Lower leg skin (tissue), 4 donors: Measurements from ENCODE around the gene ZNF74. TPM values are rescaled to one million over a fixed set of nuclear protein-coding genes. Genes with fewer than 3 reads are reported as not detected.
A peak's percentile ranks its signal among the peaks of the same experiment; 100 is the strongest.
"Not testable (repeated sequence)": the region's sequence is repeated elsewhere in the genome, so short reads cannot be mapped to it uniquely, and the experiment has no call there.

Experiments used
- DNase-seq, 2 donors: peaks; one replicate each; pipeline ENCODE4 v3.0.0-alpha.2; 2019; ENCODE audit warnings: low spot score in 2 of 2
- H3K4me3 ChIP-seq: fragments of 200-600 bp; sonication (generic); 2 replicates; pipeline ENCODE4 v1.5.1; 2017; ENCODE audit warnings: mild to moderate bottlenecking, low read depth; ENCODE audit not compliant: poor library complexity, severe bottlenecking
- POLR2A ChIP-seq, 2 donors: fragments of 450-650 bp; IDR thresholded peaks; one replicate each; pipeline ENCODE4 v1.6.1; 2016 to 2017; ENCODE audit warnings: antibody characterized with exemption in 2 of 2, mild to moderate bottlenecking in 1 of 2, moderate library complexity in 1 of 2
- WGBS, 2 donors: methylation state at CpG; one replicate each; pipeline ENCODE4 v1.1.5; 2018; 5-methylcytosine and 5-hydroxymethylcytosine counted together
- intact Hi-C: fragments of 100-400 bp; cut with DNase I; formaldehyde crosslinking; loops from one replicate; pipeline ENCODE4 v1.15.0; 2023; ENCODE audit warnings: low total_unique reads
- total RNA-seq, 4 donors: library from RNA; depleted of rRNA; stranded (reverse); fragments of >200 nt; gene quantifications; one replicate each; pipeline ENCODE4 v1.1.0, GENCODE V29; 2016
- TF ChIP-seq, protein P1 (sequence below), 3 donors: fragments of 450-650 bp; IDR thresholded peaks; one replicate each; pipeline ENCODE4 v1.5.1; 2016; ENCODE audit warnings: antibody characterized with exemption in 3 of 3, mild to moderate bottlenecking in 3 of 3, moderate library complexity in 2 of 3

ZNF74 gene
- total RNA-seq = 10 to 100 TPM; 11.3 to 13.2 (median 11.5) TPM

DNA sequence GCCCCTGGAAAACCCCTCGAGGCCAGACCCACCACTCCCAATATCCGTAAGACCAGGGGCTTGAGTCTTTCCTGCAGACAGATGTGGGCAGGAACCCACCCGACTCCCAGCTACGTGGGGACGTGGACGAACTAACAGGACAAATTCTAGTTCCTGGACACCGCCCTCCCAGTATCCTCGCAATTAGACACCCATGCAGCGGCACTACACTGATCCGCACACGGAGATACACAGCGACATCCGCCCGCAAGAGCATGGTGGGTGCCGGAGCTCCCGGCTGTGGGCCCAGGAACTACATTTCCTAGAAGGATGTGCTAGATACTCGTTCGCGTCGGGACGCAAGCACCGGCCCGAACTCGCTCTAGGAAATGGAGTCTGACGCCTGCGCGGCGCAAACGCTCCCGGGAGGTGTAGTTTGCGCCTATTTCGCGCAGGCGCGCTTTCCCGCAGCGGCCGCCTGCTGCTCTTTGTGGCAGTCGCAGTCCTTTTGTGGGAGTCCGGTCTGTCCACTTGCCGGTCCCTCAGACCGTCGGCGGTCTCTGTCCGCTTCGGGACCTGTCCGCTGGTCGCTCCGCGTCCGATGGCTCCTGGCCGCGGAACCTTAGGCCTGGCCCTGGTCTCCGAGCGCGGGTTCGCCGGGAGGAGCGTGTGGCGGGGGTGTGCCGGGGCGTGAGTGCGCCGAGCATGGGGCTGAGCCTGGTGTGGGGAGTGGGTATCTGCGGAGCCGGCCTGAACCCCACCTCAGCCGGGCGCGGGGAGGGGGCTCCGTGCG, at the start of gene ZNF74:
Gene ZNF74 (plus strand): TSS at position 447 of the 772 bp plus-strand sequence. CDS start 478 bp downstream, outside the sequence.
- peak; percentile 79 to 97 for DNase-seq
- 1 to 4% methylated on average over 32 to 41 of the region's 71 CpGs for WGBS, 2 donors
- intact Hi-C loops = no loop called here

DNA sequence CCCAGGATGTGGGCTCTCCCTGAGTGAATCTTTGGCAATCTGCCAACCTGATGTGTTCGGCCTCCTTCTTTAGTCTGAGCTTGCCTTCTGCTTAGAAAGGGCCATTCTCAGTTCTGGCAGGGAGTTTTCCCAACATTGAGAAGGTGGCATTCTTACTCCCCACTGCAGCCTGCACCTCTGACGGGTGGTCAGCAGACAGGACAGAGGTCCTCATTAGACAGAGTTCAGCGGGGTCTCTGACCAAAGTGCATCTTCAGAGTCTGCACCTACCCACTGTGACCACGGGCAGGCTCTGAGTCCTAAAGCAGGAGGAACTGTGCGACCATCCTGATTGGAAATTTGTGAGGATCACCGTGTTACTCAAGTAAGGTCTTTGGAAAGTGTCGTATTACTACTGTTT, 47.4 kb upstream of the ZNF74 start:
- H3K4me3 ChIP-seq, intact Hi-C loops, DNase-seq: not testable (repeated sequence)
- WGBS, 2 donors = 90% methylated on average over 2 of the region's 7 CpGs; no CpG with 5 or more reads in 1 of the 2 donors

More for the DNA sequence above, at the start of gene ZNF74:
- peak within 1 kb of the TSS; percentile 59 for H3K4me3 ChIP-seq
- TF ChIP-seq, protein P1, sequence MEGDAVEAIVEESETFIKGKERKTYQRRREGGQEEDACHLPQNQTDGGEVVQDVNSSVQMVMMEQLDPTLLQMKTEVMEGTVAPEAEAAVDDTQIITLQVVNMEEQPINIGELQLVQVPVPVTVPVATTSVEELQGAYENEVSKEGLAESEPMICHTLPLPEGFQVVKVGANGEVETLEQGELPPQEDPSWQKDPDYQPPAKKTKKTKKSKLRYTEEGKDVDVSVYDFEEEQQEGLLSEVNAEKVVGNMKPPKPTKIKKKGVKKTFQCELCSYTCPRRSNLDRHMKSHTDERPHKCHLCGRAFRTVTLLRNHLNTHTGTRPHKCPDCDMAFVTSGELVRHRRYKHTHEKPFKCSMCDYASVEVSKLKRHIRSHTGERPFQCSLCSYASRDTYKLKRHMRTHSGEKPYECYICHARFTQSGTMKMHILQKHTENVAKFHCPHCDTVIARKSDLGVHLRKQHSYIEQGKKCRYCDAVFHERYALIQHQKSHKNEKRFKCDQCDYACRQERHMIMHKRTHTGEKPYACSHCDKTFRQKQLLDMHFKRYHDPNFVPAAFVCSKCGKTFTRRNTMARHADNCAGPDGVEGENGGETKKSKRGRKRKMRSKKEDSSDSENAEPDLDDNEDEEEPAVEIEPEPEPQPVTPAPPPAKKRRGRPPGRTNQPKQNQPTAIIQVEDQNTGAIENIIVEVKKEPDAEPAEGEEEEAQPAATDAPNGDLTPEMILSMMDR (IDR thresholded peaks at IDR 0.05) = no peak
- TF ChIP-seq POLR2A (IDR thresholded peaks at IDR 0.05) = no peak

DNA sequence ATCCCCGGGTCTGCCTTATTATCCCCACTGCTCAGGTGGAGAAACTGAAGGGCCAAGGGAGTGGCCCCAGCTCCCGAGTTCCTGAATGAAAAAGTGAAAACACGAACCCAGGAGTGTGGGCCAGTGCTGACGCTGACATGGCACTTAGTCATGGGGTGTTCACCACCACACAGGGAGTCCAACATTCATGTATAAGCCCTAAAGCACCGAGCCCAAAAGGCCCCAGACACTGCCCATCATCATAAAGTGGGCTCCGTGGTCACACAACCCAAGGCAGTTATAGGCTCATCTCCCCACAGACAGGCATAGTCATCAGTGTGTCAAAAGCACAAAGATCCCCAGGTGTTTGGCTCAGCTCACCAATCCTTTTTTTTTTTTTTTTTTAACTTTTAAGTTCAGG, 41.4 kb upstream of the ZNF74 start:
- DNase-seq = peak in 1 of 2 donors; percentile 42
- intact Hi-C loops, H3K4me3 ChIP-seq: not testable (repeated sequence)
- 68 to 73% methylated on average over 6 of the region's 6 CpGs for WGBS, 2 donors

DNA sequence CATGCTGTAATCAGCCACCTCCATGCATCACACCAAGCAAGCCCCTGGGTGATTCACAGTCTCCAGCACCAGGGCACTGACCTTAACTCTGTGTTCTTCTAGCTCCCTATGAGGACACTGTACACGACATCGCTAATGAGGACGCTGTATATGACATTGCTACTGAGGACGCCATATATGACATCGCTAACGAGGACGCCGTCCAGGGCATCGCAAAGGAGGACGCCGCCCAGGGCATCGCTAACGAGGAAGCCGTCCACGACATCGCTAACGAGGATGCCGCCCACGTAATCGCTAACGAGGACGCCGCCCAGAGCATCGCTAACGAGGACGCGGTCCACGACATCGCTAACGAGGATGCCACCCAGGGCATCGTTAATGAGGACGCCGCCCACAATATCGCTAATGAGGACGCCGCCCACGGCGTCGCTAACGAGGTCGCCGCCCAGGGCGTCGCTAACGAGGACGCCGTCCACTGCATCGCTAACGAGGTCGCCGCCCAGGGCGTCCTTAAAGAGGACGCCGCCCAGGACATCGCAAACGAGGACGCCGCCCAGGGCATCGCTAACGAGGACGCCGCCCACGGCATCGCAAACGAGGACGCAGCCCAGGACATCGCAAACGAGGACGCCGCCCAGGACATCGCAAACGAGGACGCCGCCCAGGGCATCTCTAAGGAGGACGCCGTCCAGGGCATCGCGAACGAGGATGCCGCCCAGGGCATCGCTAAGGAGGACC, 39.5 kb upstream of the ZNF74 start:
- no peak overlapping the region for H3K4me3 ChIP-seq
- whole genome bisulfite sequencing, 2 donors = 91 to 94% methylated on average over 81 of the region's 81 CpGs
- no peak for DNase-seq
- intact Hi-C loops = no loop called here
- TF ChIP-seq POLR2A (IDR thresholded peaks at IDR 0.05) = no peak
- TF ChIP-seq, protein P1 (IDR thresholded peaks at IDR 0.05) = no peak

DNA sequence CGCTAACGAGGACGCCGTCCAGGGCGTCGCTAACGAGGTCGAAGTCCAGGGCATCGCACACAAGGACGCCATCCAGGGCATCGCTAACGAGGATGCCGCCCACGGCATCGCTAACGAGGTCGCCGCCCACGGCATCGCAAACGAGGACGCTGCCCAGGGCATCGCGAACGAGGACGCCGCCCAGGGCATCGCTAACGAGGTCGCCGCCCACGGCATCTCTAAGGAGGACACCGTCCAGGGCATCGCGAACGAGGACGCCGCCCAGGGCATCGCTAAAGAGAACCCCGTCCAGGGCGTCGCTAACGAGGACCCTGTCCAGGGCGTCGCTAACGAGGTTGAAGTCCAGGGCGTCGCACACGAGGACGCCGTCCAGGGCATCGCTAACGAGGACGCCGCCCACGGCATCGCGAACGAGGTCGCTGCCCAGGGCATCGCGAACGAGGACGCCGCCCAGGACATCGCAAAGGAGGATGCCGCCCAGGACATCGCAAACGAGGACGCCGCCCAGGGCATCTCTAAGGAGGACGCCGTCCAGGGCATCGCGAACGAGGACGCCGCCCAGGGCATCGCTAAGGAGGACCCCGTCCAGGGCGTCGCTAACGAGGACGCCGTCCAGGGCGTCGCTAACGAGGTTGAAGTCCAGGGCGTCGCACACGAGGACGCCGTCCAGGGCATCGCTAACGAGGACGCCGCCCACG, 37.9 kb upstream of the ZNF74 start:
- 91 to 94% methylated on average over 85 to 98 of the region's 98 CpGs for WGBS, 2 donors
- intact Hi-C loops, DNase-seq, H3K4me3 ChIP-seq: not testable (repeated sequence)

DNA sequence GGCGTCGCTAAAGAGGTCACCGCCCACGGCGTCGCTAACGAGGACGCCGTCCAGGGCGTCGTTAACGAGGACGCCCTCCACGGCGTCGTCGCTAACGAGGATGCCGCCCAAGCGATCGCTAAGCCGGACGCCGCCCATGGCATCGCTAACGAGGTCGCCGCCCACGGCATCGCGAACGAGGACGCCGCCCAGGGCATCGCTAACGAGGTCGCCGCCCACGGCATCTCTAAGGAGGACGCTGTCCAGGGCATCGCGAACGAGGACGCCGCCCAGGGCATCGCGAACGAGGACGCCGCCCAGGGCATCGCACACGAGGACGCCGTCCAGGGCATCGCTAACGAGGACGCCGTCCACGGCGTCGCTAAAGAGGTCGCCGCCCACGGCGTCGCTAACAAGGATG, 37.0 kb upstream of the ZNF74 start:
- intact Hi-C loops, DNase-seq, H3K4me3 ChIP-seq: not testable (repeated sequence)
- WGBS, 2 donors = 95 to 96% methylated on average over 41 to 65 of the region's 66 CpGs

DNA sequence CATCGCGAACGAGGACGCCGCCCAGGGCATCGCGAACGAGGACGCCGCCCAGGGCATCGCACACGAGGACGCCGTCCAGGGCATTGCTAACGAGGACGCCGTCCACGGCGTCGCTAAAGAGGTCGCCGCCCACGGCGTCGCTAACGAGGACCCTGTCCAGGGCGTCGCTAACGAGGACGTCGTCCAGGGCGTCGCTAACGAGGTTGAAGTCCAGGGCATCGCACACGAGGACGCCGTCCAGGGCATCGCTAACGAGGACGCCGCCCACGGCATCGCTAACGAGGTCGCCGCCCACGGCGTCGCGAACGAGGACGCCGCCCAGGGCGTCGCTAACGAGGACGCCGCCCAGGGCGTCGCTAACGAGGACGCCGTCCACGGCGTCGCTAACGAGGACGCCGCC, 36.0 kb upstream of the ZNF74 start:
- 93 to 95% methylated on average over 48 to 53 of the region's 70 CpGs for WGBS, 2 donors
- H3K4me3 ChIP-seq, DNase-seq, intact Hi-C loops: not testable (repeated sequence)

DNA sequence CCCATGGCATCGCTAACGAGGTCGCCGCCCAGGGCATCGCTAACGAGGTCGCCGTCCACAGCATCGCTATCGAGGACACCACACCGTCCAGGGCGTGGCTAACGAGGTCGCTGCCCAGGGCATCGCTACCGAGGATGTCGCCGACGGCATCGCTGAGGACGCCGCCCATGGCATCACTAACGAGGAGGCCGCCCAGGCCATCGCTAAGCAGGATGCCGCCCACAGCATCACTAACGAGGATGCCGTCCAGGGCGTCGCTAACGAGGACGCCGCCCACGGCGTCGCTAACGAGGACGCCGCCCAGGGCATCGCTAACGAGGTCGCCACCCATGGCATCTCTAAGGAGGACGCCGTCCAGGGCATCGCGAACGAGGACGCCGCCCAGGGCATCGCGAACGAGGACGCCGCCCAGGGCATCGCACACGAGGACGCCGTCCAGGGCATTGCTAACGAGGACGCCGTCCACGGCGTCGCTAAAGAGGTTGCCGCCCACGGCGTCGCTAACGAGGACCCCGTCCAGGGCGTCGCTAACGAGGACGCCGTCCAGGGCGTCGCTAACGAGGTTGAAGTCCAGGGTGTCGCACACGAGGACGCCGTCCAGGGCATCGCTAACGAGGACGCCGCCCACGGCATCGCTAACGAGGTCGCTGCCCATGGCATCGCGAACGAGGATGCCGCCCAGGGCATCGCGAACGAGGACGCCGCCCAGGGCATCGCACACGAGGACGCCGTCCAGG, 35.3 kb upstream of the ZNF74 start:
- 94 to 96% methylated on average over 55 to 95 of the region's 103 CpGs for WGBS, 2 donors
- intact Hi-C loops, H3K4me3 ChIP-seq: not testable (repeated sequence)
- DNase-seq = peak in 1 of 2 donors; percentile 10

DNA sequence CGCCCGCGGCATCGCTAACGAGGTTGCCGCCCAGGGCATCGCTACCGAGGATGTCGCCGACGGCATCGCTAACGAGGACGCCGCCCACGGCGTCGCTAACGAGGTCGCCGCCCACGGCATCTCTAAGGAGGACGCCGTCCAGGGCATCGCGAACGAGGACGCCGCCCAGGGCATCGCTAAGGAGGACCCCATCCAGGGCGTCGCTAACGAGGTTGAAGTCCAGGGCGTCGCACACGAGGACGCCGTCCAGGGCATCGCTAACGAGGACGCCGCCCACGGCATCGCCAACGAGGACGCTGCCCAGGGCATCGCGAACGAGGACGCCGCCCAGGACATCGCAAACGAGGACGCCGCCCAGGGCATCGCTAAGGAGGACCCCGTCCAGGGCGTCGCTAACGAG, 33.7 kb upstream of the ZNF74 start:
- intact Hi-C loops = not testable (repeated sequence)

DNA sequence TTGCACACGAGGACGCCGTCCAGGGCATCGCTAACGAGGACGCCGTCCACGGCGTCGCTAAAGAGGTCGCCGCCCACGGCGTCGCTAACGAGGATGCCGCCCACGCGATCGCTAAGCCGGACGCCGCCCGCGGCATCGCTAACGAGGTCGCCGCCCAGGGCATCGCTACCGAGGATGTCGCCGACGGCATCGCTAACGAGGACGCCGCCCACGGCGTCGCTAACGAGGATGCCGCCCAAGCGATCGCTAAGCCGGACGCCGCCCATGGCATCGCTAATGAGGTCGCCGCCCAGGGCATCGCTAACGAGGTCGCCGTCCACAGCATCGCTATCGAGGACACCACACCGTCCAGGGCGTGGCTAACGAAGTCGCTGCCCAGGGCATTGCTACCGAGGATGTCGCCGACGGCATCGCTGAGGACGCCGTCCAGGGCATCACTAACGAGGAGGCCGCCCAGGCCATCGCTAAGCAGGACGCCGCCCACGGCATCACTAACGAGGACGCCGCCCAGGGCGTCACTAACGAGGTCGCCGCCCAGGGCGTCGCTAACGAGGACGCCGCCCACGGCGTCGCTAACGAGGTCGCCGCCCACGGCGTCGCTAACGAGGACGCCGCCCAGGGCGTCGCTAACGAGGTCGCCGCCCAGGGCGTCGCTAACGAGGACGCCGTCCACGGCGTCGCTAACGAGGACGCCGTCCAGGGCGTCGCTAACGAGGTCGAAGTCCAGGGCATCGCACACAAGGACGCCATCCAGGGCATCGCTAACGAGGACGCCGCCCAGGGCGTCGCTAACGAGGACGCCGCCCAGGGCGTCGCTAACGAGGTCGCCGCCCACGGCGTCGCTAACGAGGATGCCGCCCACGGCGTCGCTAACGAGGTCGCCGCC, 32.8 kb upstream of the ZNF74 start:
- DNase-seq, H3K4me3 ChIP-seq, intact Hi-C loops: not testable (repeated sequence)
- WGBS, 2 donors = 90 to 93% methylated on average over 136 to 145 of the region's 145 CpGs

More for the DNA sequence above, 33.7 kb upstream of the ZNF74 start:
- not testable (repeated sequence) for DNase-seq, H3K4me3 ChIP-seq
- WGBS, 2 donors = 92% methylated on average over 60 of the region's 60 CpGs

DNA sequence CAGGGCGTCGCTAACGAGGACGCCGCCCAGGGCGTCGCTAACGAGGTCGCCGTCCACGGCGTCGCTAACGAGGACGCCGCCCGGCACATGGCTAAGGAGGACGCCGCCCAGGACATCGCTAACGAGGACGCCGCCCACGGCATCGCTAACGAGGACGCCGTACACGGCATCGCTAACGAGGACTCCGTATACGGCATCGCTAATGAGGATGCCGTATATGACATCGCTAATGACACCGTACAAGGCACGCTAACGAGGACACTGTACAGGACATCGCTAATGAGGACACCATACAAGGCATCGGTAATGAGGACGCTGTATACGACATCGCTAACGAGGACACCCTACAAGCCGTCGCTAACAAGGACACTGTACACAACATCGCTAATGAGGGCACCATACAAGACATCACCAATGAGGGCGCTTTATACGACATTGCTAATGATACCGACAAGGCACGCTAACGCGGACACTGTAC, 32.2 kb upstream of the ZNF74 start:
- intact Hi-C loops, H3K4me3 ChIP-seq: not testable (repeated sequence)
- peak in 1 of 2 donors; percentile 2 for DNase-seq
- WGBS, 2 donors = 92 to 97% methylated on average over 54 of the region's 54 CpGs
